ENCODE results near the gene DCAF17.
"Not testable (repeated sequence)": the region's sequence is repeated elsewhere in the genome, so short reads cannot be mapped to it uniquely, and the experiment has no call there.

Gene DCAF17

DNA sequence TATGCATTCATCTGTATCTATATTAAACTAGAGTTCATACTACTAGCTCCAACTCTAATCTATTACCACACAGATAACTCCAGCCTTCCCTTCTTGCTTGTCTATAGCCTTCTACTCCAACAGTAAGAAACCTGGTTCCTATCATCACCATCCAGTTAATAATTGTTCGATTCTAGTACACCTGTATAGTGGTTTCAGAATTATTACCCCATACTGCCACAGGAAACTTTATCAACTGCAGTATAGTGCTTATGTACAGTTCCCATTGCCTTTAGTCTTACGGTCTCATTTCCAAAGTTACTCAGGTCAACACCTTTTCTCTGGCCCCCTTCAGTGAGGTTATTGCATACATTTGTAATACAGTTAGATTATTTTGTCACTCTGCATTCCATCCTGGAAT, 14.7 kb upstream of the DCAF17 start:
- TF ChIP-seq ZNF274 (IDR thresholded peaks at IDR 0.05; ENCODE audit: low read depth, low read length) = no peak
- H3K4me3 ChIP-seq (ENCODE audit: low read length) = no peak overlapping the region

- TF ChIP-seq ZNF274 (IDR thresholded peaks at IDR 0.05; ENCODE audit: low read depth, low read length) = no peak
- H3K4me3 ChIP-seq (ENCODE audit: low read length) = no peak overlapping the region
These were observed 13.1 kb upstream of the DCAF17 start for GRCh38 chr2:171420728-171421563.

GRCh38 chr2:171422710-171423495, 11.1 kb upstream of the DCAF17 start:
- H3K4me3 ChIP-seq (ENCODE audit: low read length) = not testable (repeated sequence)

GRCh38 chr2:171430516-171431410, 3.3 kb upstream of the DCAF17 start:
- no peak for TF ChIP-seq ZNF274 (IDR thresholded peaks at IDR 0.05; ENCODE audit: low read depth, low read length)
- no peak overlapping the region for H3K4me3 ChIP-seq (ENCODE audit: low read length)

DNA sequence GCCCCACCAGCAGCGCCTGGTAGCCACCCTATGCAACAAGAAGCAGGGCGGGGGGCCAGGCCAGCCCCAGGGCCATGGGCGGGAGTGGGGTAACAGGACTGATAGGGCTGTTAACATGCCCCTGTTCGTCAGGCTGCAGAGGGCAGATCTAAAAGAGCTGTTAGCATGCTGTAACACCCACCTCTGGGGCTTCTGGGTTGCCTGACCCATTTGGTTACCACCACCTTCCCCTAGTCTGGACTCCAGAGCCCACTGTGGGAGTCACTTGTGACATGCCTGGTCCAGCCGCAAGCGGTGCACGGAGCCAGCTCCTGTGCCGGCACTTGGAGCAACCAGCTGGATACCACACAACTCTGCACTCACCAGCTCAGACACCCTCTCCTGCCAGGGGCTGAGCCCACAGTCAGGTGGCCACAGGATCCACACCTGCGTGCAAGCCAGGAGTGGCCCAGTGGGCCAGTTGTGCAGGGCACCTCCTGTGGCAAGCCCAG, 2.3 kb upstream of the DCAF17 start:
- no peak for TF ChIP-seq ZNF274 (IDR thresholded peaks at IDR 0.05; ENCODE audit: low read depth, low read length)
- peak overlapping the region; percentile 0; the same call in 1 of the 2 replicates for H3K4me3 ChIP-seq (ENCODE audit: low read length)

DNA sequence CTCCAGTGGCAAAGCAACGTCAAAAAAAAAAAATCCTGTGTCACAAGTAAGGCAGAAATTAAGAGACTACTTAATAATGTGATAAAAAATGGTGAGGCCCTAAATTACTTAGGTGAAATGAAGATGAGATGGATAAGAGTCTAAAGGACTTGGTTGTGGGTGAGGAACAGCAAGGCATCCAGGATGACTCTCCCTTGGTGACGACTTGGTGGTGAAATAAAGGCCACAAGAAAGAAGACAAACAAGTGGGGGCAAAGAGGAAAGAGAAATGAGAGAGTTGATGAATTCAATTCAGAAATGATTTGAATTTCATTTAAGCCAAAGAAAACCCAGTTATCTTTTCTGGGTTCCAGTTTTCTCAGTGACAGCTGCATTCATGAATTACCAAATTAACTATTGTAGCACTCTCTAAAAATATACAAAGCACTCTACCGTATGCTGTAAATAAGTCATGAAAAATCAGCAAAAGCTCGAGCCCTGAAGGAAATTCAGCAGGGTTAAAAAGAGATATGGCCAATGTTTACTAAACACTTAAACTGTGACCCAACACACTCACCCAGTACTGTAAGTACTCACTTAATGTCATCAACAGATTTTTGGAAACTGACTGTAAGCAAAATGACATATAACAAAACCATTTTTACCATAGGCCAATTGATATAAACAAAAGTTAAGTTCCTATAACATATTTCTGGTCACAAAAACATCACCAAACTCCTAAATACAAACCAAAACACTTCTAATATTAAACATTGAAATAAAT, 1.6 kb upstream of the DCAF17 start:
- no peak for TF ChIP-seq ZNF274 (IDR thresholded peaks at IDR 0.05; ENCODE audit: low read depth, low read length)
- peak overlapping the region; percentile 91 for H3K4me3 ChIP-seq (ENCODE audit: low read length)

DNA sequence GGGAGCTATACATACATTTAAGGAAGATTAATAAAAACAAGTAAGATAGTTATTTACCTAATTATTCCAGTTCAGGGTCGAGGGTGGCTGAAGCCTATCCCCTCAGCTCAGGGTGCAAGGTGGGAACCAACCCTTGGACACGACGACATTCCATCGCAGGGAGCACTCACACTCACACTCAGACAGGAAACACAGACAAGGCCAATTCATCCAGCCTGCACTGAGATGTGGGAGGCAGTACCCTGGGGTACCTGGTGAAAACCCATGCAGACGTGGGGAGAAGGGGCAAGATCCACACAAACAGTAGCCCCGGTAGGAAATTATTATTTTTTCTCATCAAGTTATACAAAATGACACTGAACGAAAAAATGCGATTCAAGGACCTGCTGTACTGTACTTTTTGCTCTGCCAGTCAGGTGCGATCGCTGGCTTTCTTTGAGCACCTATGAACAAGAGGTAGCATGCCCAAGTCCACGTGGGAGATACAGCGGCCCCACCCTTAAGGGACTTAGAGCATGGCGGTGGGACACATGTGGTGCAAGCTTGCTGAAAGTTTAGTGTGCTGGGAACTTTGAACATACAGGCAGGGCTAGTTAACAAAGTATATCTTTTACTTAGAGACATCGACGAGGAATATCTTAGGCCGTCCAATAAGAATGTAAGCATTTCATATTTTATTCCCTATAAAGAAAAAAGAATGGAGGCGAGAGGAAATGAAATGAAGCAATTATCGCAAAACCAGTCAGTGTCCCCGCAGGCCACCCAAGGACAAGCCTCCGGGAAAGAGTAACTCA, 860 bp upstream of the DCAF17 start:
- TF ChIP-seq ZNF274 (IDR thresholded peaks at IDR 0.05; ENCODE audit: low read depth, low read length) = no peak
- H3K4me3 ChIP-seq (ENCODE audit: low read length) = peak overlapping the region; percentile 91

GRCh38 chr2:171433763-171434012, 338 bp upstream of the DCAF17 start, which contains the start of gene METTL8:
METTL8 (minus strand) TSS chr2:171433990; CDS start chr2:171392185, 41,805 bp downstream.
- peak within 1 kb of the TSS; percentile 91 for H3K4me3 ChIP-seq (ENCODE audit: low read length)
- no peak for TF ChIP-seq ZNF274 (IDR thresholded peaks at IDR 0.05; ENCODE audit: low read depth, low read length)

- no peak for TF ChIP-seq ZNF274 (IDR thresholded peaks at IDR 0.05; ENCODE audit: low read depth, low read length)
- no peak overlapping the region for H3K4me3 ChIP-seq (ENCODE audit: low read length)
These were observed 2.3 kb downstream of the DCAF17 start for GRCh38 chr2:171436307-171436706.

GRCh38 chr2:171441470-171441869, 7.4 kb downstream of the DCAF17 start:
- no peak for TF ChIP-seq ZNF274 (IDR thresholded peaks at IDR 0.05; ENCODE audit: low read depth, low read length)
- no peak overlapping the region for H3K4me3 ChIP-seq (ENCODE audit: low read length)

GRCh38 chr2:171447675-171448074, 13.6 kb downstream of the DCAF17 start:
- no peak for TF ChIP-seq ZNF274 (IDR thresholded peaks at IDR 0.05; ENCODE audit: low read depth, low read length)
- H3K4me3 ChIP-seq (ENCODE audit: low read length) = no peak overlapping the region

- H3K4me3 ChIP-seq (ENCODE audit: low read length) = no peak overlapping the region
- TF ChIP-seq ZNF274 (IDR thresholded peaks at IDR 0.05; ENCODE audit: low read depth, low read length) = no peak
These were observed 17.0 kb downstream of the DCAF17 start for GRCh38 chr2:171451074-171451473.

GRCh38 chr2:171452773-171453172, 18.7 kb downstream of the DCAF17 start:
- H3K4me3 ChIP-seq (ENCODE audit: low read length) = no peak overlapping the region
- no peak for TF ChIP-seq ZNF274 (IDR thresholded peaks at IDR 0.05; ENCODE audit: low read depth, low read length)
